HEK293T (cell line): ENCODE results near the gene FOXO1.

ENCODE experiments used
- FOXK2 ChIP-seq: fragments of 450-650 bp; IDR thresholded peaks from 2 replicates; pipeline ENCODE4 v1.6.1; 2016; ENCODE audit warnings: mild to moderate bottlenecking
- NFRKB ChIP-seq: fragments of 450-650 bp; IDR thresholded peaks from 2 replicates; pipeline ENCODE4 v1.6.1; 2016; ENCODE audit warnings: mild to moderate bottlenecking, moderate library complexity

DNA sequence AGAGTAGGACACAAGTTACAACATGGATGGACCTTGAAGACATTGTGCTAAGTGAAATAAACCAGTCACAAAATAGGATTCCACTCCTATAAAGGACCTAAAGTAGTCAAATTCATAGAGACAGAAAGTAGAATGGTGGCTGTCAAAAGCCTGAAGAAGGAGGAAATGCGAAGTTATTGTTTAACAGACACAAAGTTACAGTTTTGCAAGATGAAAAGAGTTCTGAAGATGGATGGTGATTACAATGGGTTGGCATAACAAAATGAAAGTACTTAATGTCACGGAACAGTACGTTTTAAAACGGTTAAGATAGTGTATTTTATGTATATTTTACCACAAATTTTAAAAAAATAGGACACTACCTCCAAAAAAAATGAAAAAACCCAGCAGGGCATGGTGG is 34.8 kb downstream of the FOXO1 start:
- TF ChIP-seq FOXK2, result no peak
- TF ChIP-seq NFRKB, result no peak
